Esophagus muscularis mucosa (tissue), 4 donors: Measurements from ENCODE around the gene IKZF3. TPM values are rescaled to one million over a fixed set of nuclear protein-coding genes. Genes with fewer than 3 reads are reported as not detected.

Source experiments
- DNase-seq: peaks from one replicate; pipeline ENCODE4 v3.0.0-alpha.2; 2017; ENCODE audit errors: extremely low spot score
- H3K27ac ChIP-seq, 4 donors: fragments of 200-600 bp; sonication (generic); replicated peaks in 1 of 4; 1 replicate in 3 of 4; 2 replicates in 1 of 4; pipeline ENCODE4 v1.5.1; 2016 to 2019; ENCODE audit warnings: mild to moderate bottlenecking in 1 of 4
- H3K27me3 ChIP-seq, 4 donors: fragments of 200-600 bp; sonication (generic); one replicate each; pipeline versions ENCODE4 v1.5.1 to v1.6.0; 2016 to 2019
- H3K36me3 ChIP-seq, 4 donors: fragments of 200-600 bp; sonication (generic); one replicate each; pipeline ENCODE4 v1.5.1; 2016 to 2019
- H3K4me1 ChIP-seq, 4 donors: fragments of 200-600 bp; sonication (generic); one replicate each; pipeline ENCODE4 v1.5.1; 2016 to 2019
- H3K4me3 ChIP-seq, 4 donors: fragments of 200-600 bp; sonication (generic); 1 replicate in 2 of 4; 2 replicates in 2 of 4; pipeline ENCODE4 v1.5.1; 2016 to 2019; ENCODE audit warnings: mild to moderate bottlenecking in 4 of 4, moderate library complexity in 1 of 4
- H3K9me3 ChIP-seq, 4 donors: fragments of 200-600 bp; sonication (generic); 1 replicate in 3 of 4; 2 replicates in 1 of 4; pipeline ENCODE4 v1.5.1; 2016 to 2019
- EP300 ChIP-seq: sonication (generic); formaldehyde crosslinking; IDR thresholded peaks from one replicate; pipeline ENCODE4 v1.6.1; 2017; ENCODE audit warnings: antibody characterized with exemption
- POLR2A ChIP-seq: fragments of 450-650 bp; IDR thresholded peaks from one replicate; pipeline ENCODE4 v1.6.1; 2017; ENCODE audit warnings: antibody characterized with exemption, moderate library complexity, mild to moderate bottlenecking, low read depth
- POLR2AphosphoS5 ChIP-seq, 2 donors: sonication (generic); formaldehyde crosslinking; IDR thresholded peaks; one replicate each; pipeline ENCODE4 v1.6.1; 2017; ENCODE audit warnings: antibody characterized with exemption in 2 of 2
- WGBS: methylation state at CpG from one replicate; pipeline ENCODE4 v1.1.5; 2018; 5-methylcytosine and 5-hydroxymethylcytosine counted together
- intact Hi-C: fragments of 100-400 bp; cut with DNase I; formaldehyde crosslinking; loops from one replicate; pipeline ENCODE4 v1.15.1; 2023
- total RNA-seq, 4 donors: library from RNA; depleted of rRNA; stranded (reverse); fragments of >200 nt; gene quantifications; one replicate each; pipeline versions ENCODE4 v1.1.0 to v1.2.1, GENCODE V29; 2016
- TF ChIP-seq, protein P1 (sequence below), 3 experiments: fragments of 200-600 bp in 2 of 3; fragments of 450-650 bp in 1 of 3; sonication (generic) in 2 of 3; IDR thresholded peaks; one replicate each; pipeline ENCODE4 v1.5.1; 2017 to 2019; ENCODE audit warnings: antibody characterized with exemption in 3 of 3, mild to moderate bottlenecking in 2 of 3, moderate library complexity in 1 of 3

The IKZF3 gene
- total RNA-seq, 4 donors from 2014 or later, result 0.83 to 3.8 (median 1.3) TPM

DNA sequence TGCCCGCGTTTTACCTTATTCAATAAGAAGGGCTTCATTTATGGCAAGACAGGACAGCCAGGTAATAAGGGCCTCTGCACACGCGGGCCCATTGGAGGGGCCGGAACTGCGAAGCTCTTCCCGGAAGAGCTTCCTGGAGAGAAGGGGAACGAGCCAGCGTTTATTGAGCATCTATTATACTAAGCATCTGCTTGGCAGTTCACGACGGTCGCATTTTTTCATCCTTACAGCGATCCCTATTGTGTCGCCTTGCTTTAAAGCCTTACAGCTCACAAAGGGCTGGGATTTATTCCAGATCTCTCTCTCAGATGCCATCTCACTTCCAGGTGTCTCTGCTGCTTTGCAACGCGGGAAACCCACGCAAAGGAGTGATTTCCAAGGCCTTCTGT, 4.4 kb upstream of the IKZF3 start:
- Histone ChIP-seq H3K4me3 (no peak overlapping the region), H3K27ac (no peak overlapping the region), H3K36me3 (no peaks in the 10 kb centered on the region), H3K4me1 (peaks cover 6 to 13% (median 9%) of the 10 kb centered on the region in 4 donors), H3K27me3 (peaks cover 0 to 55% (median 24%) of the 10 kb centered on the region in 4 donors), H3K9me3 (peaks cover 0 to 12% (median 10%) of the 10 kb centered on the region in 4 donors)
- DNase-seq, result no peak
- intact Hi-C loops, result no loop called here
- no peak for TF ChIP-seq POLR2AphosphoS5 (IDR thresholded peaks at IDR 0.05)
- TF ChIP-seq EP300, result no peak
- no peak for TF ChIP-seq POLR2A
- TF ChIP-seq, protein P1, sequence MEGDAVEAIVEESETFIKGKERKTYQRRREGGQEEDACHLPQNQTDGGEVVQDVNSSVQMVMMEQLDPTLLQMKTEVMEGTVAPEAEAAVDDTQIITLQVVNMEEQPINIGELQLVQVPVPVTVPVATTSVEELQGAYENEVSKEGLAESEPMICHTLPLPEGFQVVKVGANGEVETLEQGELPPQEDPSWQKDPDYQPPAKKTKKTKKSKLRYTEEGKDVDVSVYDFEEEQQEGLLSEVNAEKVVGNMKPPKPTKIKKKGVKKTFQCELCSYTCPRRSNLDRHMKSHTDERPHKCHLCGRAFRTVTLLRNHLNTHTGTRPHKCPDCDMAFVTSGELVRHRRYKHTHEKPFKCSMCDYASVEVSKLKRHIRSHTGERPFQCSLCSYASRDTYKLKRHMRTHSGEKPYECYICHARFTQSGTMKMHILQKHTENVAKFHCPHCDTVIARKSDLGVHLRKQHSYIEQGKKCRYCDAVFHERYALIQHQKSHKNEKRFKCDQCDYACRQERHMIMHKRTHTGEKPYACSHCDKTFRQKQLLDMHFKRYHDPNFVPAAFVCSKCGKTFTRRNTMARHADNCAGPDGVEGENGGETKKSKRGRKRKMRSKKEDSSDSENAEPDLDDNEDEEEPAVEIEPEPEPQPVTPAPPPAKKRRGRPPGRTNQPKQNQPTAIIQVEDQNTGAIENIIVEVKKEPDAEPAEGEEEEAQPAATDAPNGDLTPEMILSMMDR (IDR thresholded peaks at IDR 0.05), result no peak
- 84% methylated on average over 17 of the region's 17 CpGs for WGBS

DNA sequence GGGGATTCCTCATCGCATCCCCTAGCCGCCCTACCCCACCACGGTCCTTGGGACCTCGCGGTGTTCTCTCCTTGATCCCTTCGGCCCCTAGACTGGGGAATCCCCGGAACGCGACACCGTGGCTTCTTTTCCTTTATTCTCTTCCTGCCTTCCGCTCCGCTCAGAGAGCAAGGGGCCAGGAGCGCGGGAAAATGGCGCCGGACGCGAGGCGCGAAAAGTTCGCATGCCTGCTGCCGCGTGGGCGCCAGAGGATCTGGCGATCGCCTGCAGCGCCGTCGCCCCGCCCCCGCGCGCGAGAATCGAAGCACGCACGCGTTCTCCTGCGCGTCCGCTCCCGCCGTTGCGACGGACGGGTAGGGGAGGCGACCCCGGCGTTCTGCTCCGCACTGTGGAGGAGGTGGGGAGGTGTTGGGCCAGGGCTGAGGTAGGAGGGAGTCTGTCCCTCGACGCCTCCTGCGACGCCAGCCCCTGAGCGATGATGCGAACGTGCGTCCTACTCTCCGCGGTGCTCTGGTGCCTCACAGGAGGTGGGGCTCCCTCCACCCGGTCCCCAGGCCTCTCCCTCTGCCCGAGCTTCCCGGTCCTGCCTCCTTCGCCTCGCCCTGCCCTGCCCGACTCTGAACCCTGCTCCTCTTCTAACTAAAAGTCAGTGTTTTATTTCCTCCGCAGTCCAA, 3.9 kb upstream of the IKZF3 start, which contains the start of gene ZPBP2:
Gene ZPBP2, plus strand, starts transcription at position 323 of the 674 bp plus-strand sequence. Its CDS starts 153 bp downstream, at position 476.
- intact Hi-C loops, result no loop called here

DNA sequence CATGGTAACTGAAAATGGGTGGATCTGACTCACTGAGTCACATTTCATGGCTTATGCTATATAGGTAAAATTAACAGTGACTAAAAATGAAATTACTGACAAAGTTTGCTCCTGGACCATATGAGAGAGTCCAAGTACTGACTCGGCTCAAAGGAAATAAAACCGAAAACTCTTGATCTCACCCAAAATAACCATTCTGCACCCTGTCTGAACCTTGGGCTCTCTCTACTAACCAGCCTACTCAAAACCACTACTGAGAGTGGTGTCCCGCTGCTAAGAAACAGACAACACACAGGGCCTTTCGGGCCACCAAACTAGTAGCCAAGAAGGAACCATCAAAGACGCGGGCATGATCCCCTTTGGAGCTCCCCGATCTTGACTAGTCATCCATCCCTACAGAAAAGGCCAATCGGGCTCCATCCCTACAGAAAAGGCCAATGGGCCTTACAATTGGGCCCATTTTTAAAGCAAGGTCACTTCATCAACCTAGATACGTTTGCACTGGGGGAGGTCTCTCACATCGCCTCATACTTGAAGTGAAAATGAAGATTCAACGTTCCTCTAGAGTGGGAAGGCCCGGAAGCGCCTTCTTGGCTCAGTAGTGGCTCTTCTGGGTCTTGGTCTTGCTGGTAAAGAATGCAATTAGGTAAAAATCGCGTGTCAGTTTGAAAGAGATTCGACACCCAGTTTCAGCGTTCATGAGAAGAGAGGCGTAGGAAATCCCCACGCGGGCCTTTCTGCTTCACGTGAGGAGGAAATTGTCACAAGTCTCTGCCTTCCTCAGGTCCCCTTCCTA, 3.2 kb upstream of the IKZF3 start:
- peaks cover 6 to 14% (median 9%) of the 10 kb centered on the region in 4 donors for H3K4me1 ChIP-seq
- H3K36me3 ChIP-seq, result no peaks in the 10 kb centered on the region
- peaks cover 0 to 68% (median 33%) of the 10 kb centered on the region in 4 donors for H3K27me3 ChIP-seq
- TF ChIP-seq, protein P1 (IDR thresholded peaks at IDR 0.05), result no peak
- no peak for TF ChIP-seq POLR2AphosphoS5 (IDR thresholded peaks at IDR 0.05)
- no peak for TF ChIP-seq POLR2A
- no peak for TF ChIP-seq EP300
- intact Hi-C loops, result no loop called here
- no peak overlapping the region for H3K27ac ChIP-seq
- peaks cover 0 to 12% (median 10%) of the 10 kb centered on the region in 4 donors for H3K9me3 ChIP-seq
- WGBS, result 82% methylated on average over 21 of the region's 21 CpGs
- DNase-seq, result no peak
- H3K4me3 ChIP-seq, result peak overlapping the region in 1 of 4 donors; percentile 3

More for the DNA sequence above, 3.9 kb upstream of the IKZF3 start, which contains the start of gene ZPBP2:
- Histone ChIP-seq H3K4me3 (peak within 1 kb of the TSS in 1 of 4 donors; percentile 3), H3K27me3 (peaks cover 0 to 60% (median 29%) of the 10 kb centered on the region in 4 donors), H3K27ac (no peak within 1 kb of the TSS), H3K9me3 (peaks cover 0 to 12% (median 10%) of the 10 kb centered on the region in 4 donors), H3K36me3 (no peaks in the 10 kb centered on the region), H3K4me1 (peaks cover 6 to 14% (median 9%) of the 10 kb centered on the region in 4 donors)
- TF ChIP-seq POLR2AphosphoS5 (IDR thresholded peaks at IDR 0.05), result no peak
- no peak for DNase-seq
- WGBS, result 54% methylated on average over 36 of the region's 67 CpGs

DNA sequence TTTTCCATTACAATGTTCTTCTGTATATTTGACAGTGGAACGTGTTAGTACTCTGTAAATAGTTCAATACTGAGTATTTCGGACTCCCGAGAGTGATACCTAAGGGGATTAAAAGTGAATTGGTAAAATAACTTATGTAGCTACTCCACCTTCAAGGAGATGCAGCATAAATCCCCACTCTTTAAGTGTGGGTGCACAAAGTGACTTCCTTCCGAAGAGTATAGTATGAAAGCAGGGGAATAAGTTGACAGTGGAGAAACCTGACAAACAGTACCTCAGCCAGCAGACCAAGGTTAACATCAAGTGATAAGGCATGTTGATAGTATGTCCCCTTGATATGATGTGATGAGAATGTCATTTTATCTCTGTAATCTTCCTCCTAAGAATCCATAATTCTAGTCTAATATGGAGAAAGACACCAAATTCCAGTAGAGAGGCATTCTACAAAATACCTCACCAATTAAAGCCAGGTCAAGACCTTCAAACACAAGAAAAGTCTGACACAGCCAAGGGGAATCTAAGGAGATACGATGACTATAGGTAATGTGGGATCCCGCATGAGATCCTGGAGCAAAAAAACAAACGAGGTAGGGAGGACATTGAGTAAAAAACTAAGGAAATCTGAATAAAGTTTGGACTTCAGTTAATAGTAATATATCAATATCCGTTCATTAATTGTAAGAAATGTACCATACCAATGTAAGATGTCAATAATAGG, 2.1 kb upstream of the IKZF3 start:
- intact Hi-C loops, result no loop called here
- Histone ChIP-seq H3K4me1 (peaks cover 6 to 14% (median 9%) of the 10 kb centered on the region in 4 donors), H3K36me3 (no peaks in the 10 kb centered on the region), H3K27ac (no peak overlapping the region), H3K27me3 (peaks cover 0 to 78% (median 39%) of the 10 kb centered on the region in 4 donors), H3K4me3 (no peak overlapping the region), H3K9me3 (peaks cover 0 to 12% (median 10%) of the 10 kb centered on the region in 4 donors)
- WGBS, result 85% methylated on average over 8 of the region's 8 CpGs
- no peak for DNase-seq
- TF ChIP-seq, protein P1 (IDR thresholded peaks at IDR 0.05), result no peak
- TF ChIP-seq EP300, result no peak
- no peak for TF ChIP-seq POLR2AphosphoS5 (IDR thresholded peaks at IDR 0.05)
- TF ChIP-seq POLR2A, result no peak
